CD14-positive monocyte (primary cell): ENCODE results near the gene EPG5. TPM values are rescaled to one million over a fixed set of nuclear protein-coding genes. Genes with fewer than 3 reads are reported as not detected.
A peak's percentile ranks its signal among the peaks of the same experiment; 100 is the strongest.

Experiments used
- DNase-seq, 3 donors: peaks; one replicate each; pipeline ENCODE4 v3.0.0-alpha.2; 2011 to 2022
- H2AFZ ChIP-seq: 2 replicates; pipeline ENCODE4 v1.6.0; 2012; ENCODE audit warnings: mild to moderate bottlenecking, low read depth, low read length, inconsistent platforms; ENCODE audit not compliant: insufficient read depth, poor library complexity, severe bottlenecking
- H3K27ac ChIP-seq, 2 donors: 1 replicate in 1 of 2; 2 replicates in 1 of 2; pipeline ENCODE4 v1.5.1; 2012 to 2013; ENCODE audit warnings: low read length in 2 of 2, control low read depth in 1 of 2, inconsistent platforms in 1 of 2, low read depth in 1 of 2, mild to moderate bottlenecking in 1 of 2
- H3K27me3 ChIP-seq, 2 donors: one replicate each; pipeline versions ENCODE4 v1.6.0 to v1.6.1; 2011 to 2013; ENCODE audit warnings: low read length in 2 of 2; ENCODE audit not compliant: control insufficient read depth in 2 of 2, insufficient read depth in 2 of 2
- H3K36me3 ChIP-seq, 2 donors: replicated peaks in 1 of 2; 1 replicate in 1 of 2; 2 replicates in 1 of 2; pipeline versions ENCODE4 v1.5.1 to v1.6.1; 2012 to 2013; ENCODE audit warnings: low read length in 2 of 2, control low read depth in 1 of 2, inconsistent platforms in 1 of 2, mild to moderate bottlenecking in 1 of 2; ENCODE audit not compliant: insufficient read depth in 2 of 2, control insufficient read depth in 1 of 2
- H3K4me1 ChIP-seq, 2 donors: 1 replicate in 1 of 2; 2 replicates in 1 of 2; pipeline versions ENCODE4 v1.5.1 to v1.6.1; 2012 to 2013; ENCODE audit warnings: low read length in 2 of 2, control low read depth in 1 of 2, inconsistent platforms in 1 of 2, mild to moderate bottlenecking in 1 of 2, moderate library complexity in 1 of 2; ENCODE audit not compliant: insufficient read depth in 2 of 2, control insufficient read depth in 1 of 2
- H3K4me2 ChIP-seq: replicated peaks from 2 replicates; pipeline ENCODE3; 2012; ENCODE audit warnings: low read length, moderate library complexity, mild to moderate bottlenecking; ENCODE audit not compliant: poor library complexity, severe bottlenecking; ENCODE audit errors: extremely low read depth
- H3K4me3 ChIP-seq, 3 experiments: fragments of 200-600 bp in 1 of 3; sonication (generic) in 1 of 3; replicated peaks in 1 of 3; 1 replicate in 2 of 3; 2 replicates in 1 of 3; pipeline ENCODE4 v1.5.1; 2011 to 2013; ENCODE audit warnings: low read length in 3 of 3, mild to moderate bottlenecking in 3 of 3, control low read depth in 2 of 3, low read depth in 2 of 3, inconsistent platforms in 1 of 3, moderate library complexity in 1 of 3
- H3K79me2 ChIP-seq: 2 replicates; pipeline ENCODE4 v1.6.0; 2012; ENCODE audit warnings: mild to moderate bottlenecking, control low read depth, inconsistent platforms, low read length, moderate library complexity; ENCODE audit not compliant: insufficient read depth
- H3K9ac ChIP-seq: 2 replicates; pipeline ENCODE4 v1.6.0; 2017; ENCODE audit warnings: low read length, mild to moderate bottlenecking; ENCODE audit not compliant: insufficient read depth, poor library complexity, severe bottlenecking
- H3K9me3 ChIP-seq, 2 donors: replicated peaks in 1 of 2; 1 replicate in 1 of 2; 2 replicates in 1 of 2; pipeline versions ENCODE4 v1.5.1 to v1.6.1; 2012 to 2013; ENCODE audit warnings: low read length in 2 of 2, control low read depth in 1 of 2; ENCODE audit not compliant: control insufficient read depth in 1 of 2, insufficient read depth in 1 of 2
- H4K20me1 ChIP-seq: 2 replicates; pipeline ENCODE4 v1.6.0; 2012; ENCODE audit warnings: mild to moderate bottlenecking, low read length, control low read depth, moderate library complexity; ENCODE audit not compliant: insufficient read depth
- H3K27ac Mint-ChIP-seq, 7 donors: one replicate each; pipeline ENCODE4 v1.8.0; 2020; ENCODE audit warnings: mild to moderate bottlenecking in 7 of 7, mixed read lengths in 7 of 7, moderate library complexity in 6 of 7, inconsistent platforms in 2 of 7
- H3K27me3 Mint-ChIP-seq, 3 donors: one replicate each; pipeline ENCODE4 v1.8.0; 2021 to 2022; ENCODE audit warnings: low read depth in 3 of 3, mild to moderate bottlenecking in 3 of 3, mixed read lengths in 3 of 3, moderate library complexity in 3 of 3, inconsistent platforms in 1 of 3
- H3K36me3 Mint-ChIP-seq, 2 donors: one replicate each; pipeline ENCODE4 v1.8.0; 2020; ENCODE audit warnings: mixed read lengths in 2 of 2, inconsistent platforms in 1 of 2, mild to moderate bottlenecking in 1 of 2
- H3K4me1 Mint-ChIP-seq: one replicate; pipeline ENCODE4 v1.8.0; 2020; ENCODE audit warnings: mild to moderate bottlenecking, mixed read lengths
- H3K4me3 Mint-ChIP-seq, 2 donors: one replicate each; pipeline ENCODE4 v1.8.0; 2020; ENCODE audit warnings: mild to moderate bottlenecking in 2 of 2, mixed read lengths in 2 of 2, moderate library complexity in 1 of 2
- H3K9me3 Mint-ChIP-seq, 7 donors: one replicate each; pipeline ENCODE4 v1.8.0; 2020 to 2022; ENCODE audit warnings: mixed read lengths in 7 of 7, mild to moderate bottlenecking in 6 of 7, moderate library complexity in 6 of 7, inconsistent platforms in 2 of 7
- CTCF ChIP-seq: fragments of 200-600 bp; IDR thresholded peaks from one replicate; pipeline ENCODE4 v1.8.0; 2022; ENCODE audit warnings: antibody characterized with exemption, mild to moderate bottlenecking
- WGBS: methylation state at CpG from one replicate; pipeline ENCODE4 v1.1.5; 2013; ENCODE audit warnings: missing lambda C conversion rate; ENCODE audit not compliant: insufficient coverage; 5-methylcytosine and 5-hydroxymethylcytosine counted together
- intact Hi-C, 2 donors: fragments of 100-400 bp; cut with micrococcal nuclease; formaldehyde crosslinking; loops; one replicate each; pipeline versions ENCODE4 v1.15.0 to v1.15.1; 2023
- polyA plus RNA-seq, 3 donors: library from polyadenylated mRNA; depleted of rRNA in 1 of 3; unstranded in 2 of 3; stranded (reverse) in 1 of 3; fragments of 300-500 nt in 2 of 3; fragments of >200 nt in 1 of 3; fragmentation: Illumina TruSeq in 2 of 3; gene quantifications; 1 replicate in 2 of 3; 2 replicates in 1 of 3; pipeline ENCODE4 v1.2.3, GENCODE V29; 2012 to 2021

The EPG5 gene
- polyA plus RNA-seq, 3 donors = 1.3 to 15.9 (median 1.4) TPM

GRCh38 chr18:46002934-46003333 lies 35.8 kb upstream of the EPG5 start:
- peaks cover 23 to 26% of the 10 kb centered on the region in 2 donors for H3K4me1 ChIP-seq
- Mint-ChIP-seq H3K27ac (peak overlapping the region in 1 of 7 donors; percentile 4), H3K4me3 (no peak overlapping the region), H3K27me3 (peaks cover 0 to 1% (median 0%) of the 10 kb centered on the region in 3 donors), H3K36me3 (peaks cover 50 to 61% of the 10 kb centered on the region in 2 donors), H3K4me1 (peaks cover 31% of the 10 kb centered on the region), H3K9me3 (peaks cover 12 to 17% (median 13%) of the 10 kb centered on the region in 7 donors)
- H3K27me3 ChIP-seq = no peaks in the 10 kb centered on the region
- no peak overlapping the region for H3K4me3 ChIP-seq
- H3K9me3 ChIP-seq = peaks cover 9 to 15% of the 10 kb centered on the region in 2 donors
- H2AFZ ChIP-seq = no peak overlapping the region
- WGBS = no CpG with 5 or more reads among the region's 1 CpG
- no peak for DNase-seq
- intact Hi-C loops = no loop called here
- H3K27ac ChIP-seq = no peak overlapping the region
- H3K36me3 ChIP-seq = peaks cover 19 to 51% of the 10 kb centered on the region in 2 donors
- TF ChIP-seq CTCF = no peak
- H3K4me2 ChIP-seq = no peak overlapping the region
- no peak overlapping the region for H3K9ac ChIP-seq
- no peaks in the 10 kb centered on the region for H4K20me1 ChIP-seq
- no peaks in the 10 kb centered on the region for H3K79me2 ChIP-seq

GRCh38 chr18:46001892-46002291 lies 34.8 kb upstream of the EPG5 start:
- no peak for TF ChIP-seq CTCF
- Histone ChIP-seq H3K9me3 (peaks cover 9 to 15% of the 10 kb centered on the region in 2 donors), H3K79me2 (no peaks in the 10 kb centered on the region), H3K4me2 (no peak overlapping the region), H2AFZ (no peak overlapping the region), H3K4me1 (peaks cover 23 to 26% of the 10 kb centered on the region in 2 donors), H4K20me1 (no peaks in the 10 kb centered on the region), H3K9ac (no peak overlapping the region), H3K4me3 (no peak overlapping the region), H3K27me3 (no peaks in the 10 kb centered on the region), H3K27ac (no peak overlapping the region), H3K36me3 (peaks cover 11 to 43% of the 10 kb centered on the region in 2 donors)
- H3K27me3 Mint-ChIP-seq = no peaks in the 10 kb centered on the region
- H3K4me3 Mint-ChIP-seq = no peak overlapping the region
- H3K4me1 Mint-ChIP-seq = peaks cover 30% of the 10 kb centered on the region
- no peak overlapping the region for H3K27ac Mint-ChIP-seq
- peaks cover 42 to 53% of the 10 kb centered on the region in 2 donors for H3K36me3 Mint-ChIP-seq
- no CpG with 5 or more reads among the region's 2 CpGs for WGBS
- H3K9me3 Mint-ChIP-seq = peaks cover 12 to 17% (median 13%) of the 10 kb centered on the region in 7 donors
- no peak for DNase-seq
- intact Hi-C loops = no loop called here
